ENCODE data around the gene SMKR1.
A peak's percentile ranks its signal among the peaks of the same experiment; 100 is the strongest.
"Not testable (repeated sequence)": the region's sequence is repeated elsewhere in the genome, so short reads cannot be mapped to it uniquely, and the experiment has no call there.

Gene SMKR1
- 0 to 0.26 (median 0.07) reads per million in 18 experiments for total RNA-seq

DNA sequence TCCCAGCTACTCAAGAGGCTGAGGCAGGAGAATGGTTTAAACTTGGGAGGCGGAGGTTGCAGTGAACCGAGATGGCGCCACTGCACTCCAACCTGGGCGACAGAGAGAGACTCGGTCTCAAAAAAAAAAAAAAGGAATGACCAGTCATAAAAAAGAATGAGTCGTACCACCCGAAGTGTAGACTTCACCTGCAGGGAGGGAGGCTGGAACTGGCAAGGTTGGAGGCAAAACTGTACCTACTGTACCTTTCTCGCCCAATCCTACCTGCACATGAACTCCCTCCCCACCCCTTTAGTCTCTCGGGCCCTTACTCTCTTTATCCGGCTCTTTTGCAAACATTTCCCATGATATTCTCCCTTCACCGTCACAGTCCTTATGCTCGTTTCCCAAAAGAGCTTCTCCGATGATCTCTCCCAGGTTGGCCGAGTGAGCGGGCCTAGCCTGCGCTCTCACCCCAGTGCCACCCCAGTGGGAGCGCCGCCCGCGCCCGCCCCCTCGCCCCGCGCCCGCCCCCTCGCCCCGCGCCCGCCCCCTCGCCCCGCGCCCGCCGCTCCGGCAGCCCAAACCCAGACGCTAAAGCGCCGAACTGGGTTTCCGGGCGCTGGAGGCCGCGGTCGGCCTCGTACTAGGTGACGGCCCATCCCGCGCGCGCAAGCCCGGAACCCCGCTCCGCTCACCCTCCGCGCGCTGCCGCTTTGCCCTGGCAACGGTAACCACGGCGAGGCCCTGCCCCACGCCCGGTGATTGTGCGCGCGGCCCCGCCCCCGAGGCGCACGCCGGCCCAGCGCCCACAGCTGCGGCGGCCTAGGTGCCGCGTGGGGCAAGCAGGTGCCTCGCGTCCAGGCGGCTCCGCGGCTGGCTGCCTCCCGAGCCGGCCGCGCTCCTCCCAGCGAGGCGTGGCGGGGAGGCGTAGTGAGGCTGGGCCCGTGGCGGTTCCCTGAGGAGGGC is at the start of gene SMKR1:
TSS of gene SMKR1 (plus strand) at position 772 of the 948 bp plus-strand sequence. CDS start 294 bp downstream, outside the sequence.
- peak; percentile 57 to 72 for DNase-seq

- DNase-seq, result no peak
These were observed 49.6 kb upstream of the SMKR1 start for GRCh38 chr7:129452589-129453231.

GRCh38 chr7:129453510-129454248 is 48.7 kb upstream of the SMKR1 start:
- DNase-seq, result no peak

DNA sequence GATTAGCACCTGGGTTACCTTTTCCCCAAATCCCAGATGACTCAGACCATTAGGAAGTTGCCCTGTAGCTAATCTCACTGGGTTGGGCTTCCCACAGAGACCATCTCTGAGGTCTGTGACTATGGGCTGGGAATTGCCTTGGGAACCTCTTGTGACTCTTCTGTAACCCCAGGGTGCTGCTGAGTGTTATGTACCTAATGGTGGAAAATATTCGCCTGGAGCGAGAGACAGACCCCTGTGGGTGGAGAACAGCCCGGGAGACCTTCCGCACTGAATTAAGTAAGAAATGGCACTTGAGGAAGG is 48.1 kb upstream of the SMKR1 start:
- DNase-seq, result no peak

- DNase-seq, result no peak
These were observed 45.9 kb upstream of the SMKR1 start for GRCh38 chr7:129456421-129456820.

GRCh38 chr7:129457101-129457500 is 45.2 kb upstream of the SMKR1 start:
- DNase-seq, result no peak

DNA sequence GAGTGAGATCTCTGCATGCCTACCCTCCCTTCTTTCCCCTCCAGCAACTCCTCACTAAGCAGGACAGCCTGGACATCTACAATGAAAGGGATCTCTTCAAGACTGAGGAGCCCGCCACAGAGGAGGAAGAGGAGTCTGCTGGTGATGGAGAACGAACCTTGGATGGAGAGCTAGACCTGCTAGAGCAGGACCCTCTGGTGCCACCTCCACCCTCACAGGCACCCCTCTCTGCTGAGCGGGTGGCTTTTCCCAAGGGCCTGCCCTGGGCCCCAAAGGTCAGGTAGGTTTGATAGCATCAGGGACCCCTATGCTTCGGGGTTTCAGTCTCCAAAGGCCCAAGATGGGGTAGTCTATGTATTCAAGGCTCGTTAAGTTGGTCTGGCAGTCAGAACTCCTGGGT is 44.2 kb upstream of the SMKR1 start:
- no peak for DNase-seq

- DNase-seq, result no peak
These were observed 40.5 kb upstream of the SMKR1 start for GRCh38 chr7:129461809-129462208.

GRCh38 chr7:129462420-129462819 is 39.9 kb upstream of the SMKR1 start:
- DNase-seq, result peak; percentile 66 to 84

DNA sequence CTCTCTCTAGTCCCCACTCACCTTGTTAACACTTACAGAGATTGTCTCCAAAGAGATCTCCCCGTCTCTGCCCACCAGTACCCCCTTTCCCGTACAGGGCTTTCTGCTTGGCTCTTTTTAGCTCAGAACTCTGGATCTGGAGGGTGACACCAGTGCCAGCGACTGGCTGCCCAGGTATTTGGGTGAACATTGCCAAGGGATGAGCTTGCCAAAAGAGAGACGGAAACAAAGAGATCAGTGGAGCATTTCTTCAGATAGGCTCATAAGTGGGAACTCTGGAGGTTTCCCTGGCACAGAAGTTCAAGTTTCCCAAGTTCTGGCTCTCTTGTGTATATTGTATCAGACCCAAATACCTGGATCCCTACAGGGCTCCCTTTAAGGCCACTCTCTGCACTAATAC is 38.1 kb upstream of the SMKR1 start:
- DNase-seq, result no peak

DNA sequence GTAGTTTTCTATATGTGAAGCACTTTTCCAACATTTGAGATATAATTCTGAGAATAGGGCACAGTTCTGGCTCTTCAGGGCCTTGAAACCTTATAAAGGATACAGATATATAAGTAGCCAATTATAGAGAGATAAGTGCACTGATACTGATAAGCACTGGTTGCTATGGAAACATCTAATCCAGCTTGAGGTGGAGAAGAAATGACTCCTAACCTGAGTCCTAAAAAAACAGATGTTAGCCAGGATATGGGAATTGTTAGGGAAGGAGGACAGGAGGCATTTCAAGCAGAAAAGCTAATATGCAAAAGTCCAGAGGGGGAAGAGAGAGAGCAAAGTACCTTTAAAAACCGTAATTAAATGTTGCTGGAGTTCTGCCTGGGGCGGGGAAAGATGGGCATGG is 37.3 kb upstream of the SMKR1 start:
- DNase-seq, result no peak

- no peak for DNase-seq
These were observed 35.5 kb upstream of the SMKR1 start for GRCh38 chr7:129466796-129467195.

- no peak for DNase-seq
These were observed 34.2 kb upstream of the SMKR1 start for GRCh38 chr7:129468087-129468486.

- DNase-seq, result no peak
These were observed 33.8 kb upstream of the SMKR1 start for GRCh38 chr7:129468547-129468946.

GRCh38 chr7:129469930-129470329 is 32.4 kb upstream of the SMKR1 start:
- DNase-seq, result no peak

DNA sequence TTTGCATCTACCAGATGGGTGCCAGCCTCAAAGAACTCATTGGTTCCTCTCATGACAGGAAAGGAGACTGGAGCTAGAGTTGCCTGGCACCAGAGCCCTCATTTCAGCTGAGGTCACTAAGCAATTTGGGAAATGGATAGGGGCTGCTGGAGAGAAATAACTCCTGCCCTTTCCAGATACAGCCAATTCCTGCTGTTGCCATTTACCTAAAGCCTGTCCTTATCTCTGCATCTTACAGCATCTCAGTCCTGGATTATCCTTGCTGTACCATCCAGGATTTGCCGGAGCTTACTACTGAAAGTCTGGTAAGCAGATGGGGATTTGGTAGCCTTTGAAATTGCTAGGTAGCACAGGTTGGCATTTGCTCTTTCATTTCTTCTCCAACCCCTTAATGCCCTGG is 31.9 kb upstream of the SMKR1 start:
- no peak for DNase-seq

- no peak for DNase-seq
These were observed 30.9 kb upstream of the SMKR1 start for GRCh38 chr7:129471402-129471827.

DNA sequence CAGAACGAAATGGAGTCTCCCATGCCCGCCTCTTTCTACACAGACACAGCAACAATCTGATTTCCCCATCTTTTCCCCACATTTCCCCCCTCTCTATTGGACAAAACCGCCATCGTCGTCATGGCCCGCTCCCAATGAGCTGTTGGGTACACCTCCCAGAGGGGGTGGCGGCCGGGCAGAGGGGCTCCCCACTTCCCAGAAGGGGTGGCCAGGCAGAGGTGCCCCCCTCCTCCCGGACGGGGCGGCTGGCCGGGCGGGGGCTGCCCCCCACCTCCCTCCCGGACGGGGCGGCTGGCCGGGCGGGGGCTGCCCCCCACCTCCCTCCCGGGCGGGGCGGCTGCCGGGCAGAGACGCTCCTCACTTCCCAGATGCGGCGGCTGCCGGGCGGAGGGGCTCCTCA is 26.4 kb upstream of the SMKR1 start:
- not testable (repeated sequence) for DNase-seq

GRCh38 chr7:129476398-129476797 is 25.9 kb upstream of the SMKR1 start:
- DNase-seq, result not testable (repeated sequence)

DNA sequence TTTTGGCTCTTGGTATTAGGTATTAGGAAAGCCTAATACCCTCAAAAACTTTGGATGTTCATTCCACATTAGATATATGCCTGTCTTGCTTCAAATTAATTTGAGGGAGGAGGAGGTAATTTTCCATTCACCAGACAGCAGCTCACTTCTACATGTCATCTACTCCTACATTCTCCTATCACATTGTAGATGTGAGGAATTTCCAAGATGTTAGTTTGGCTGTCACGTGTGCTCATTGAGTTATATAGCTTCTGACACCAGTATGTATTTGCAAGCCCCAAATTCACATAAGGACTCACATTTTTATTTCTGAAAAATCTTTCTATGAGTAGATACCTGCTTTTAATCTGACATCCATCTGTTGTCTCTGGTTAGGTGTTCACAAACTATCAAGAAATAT is 22.5 kb upstream of the SMKR1 start:
- DNase-seq, result no peak

DNA sequence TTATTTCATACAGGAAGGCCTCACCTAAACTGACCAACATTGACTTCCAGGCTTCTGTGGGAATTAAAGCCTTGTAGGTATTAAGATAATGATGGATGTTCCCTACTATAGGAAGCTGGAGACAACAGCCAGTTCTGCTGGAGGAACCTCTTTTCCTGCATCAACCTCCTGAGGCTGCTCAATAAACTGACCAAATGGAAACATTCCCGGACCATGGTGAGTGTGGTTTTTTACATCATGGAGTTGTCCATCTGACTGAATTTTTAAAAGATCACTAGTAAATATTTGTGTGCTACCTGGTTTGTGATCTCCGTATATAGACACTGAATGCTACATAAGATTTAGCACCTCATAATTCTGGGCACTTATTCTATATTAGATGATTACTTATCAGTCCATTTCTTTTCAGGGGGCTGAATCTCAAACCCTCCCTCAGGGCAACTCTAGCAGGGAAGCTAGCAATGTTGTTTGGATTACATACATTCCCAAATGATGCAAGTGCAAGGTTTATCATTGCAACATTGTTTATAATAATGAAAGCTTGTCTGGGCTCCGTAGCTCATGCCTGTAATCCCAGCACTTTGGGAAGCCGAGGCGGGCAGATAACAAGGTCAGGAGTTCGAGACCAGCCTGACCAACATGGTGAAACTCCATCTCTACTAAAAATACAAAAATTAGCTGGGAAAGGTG is 21.5 kb upstream of the SMKR1 start:
- no peak for DNase-seq

DNA sequence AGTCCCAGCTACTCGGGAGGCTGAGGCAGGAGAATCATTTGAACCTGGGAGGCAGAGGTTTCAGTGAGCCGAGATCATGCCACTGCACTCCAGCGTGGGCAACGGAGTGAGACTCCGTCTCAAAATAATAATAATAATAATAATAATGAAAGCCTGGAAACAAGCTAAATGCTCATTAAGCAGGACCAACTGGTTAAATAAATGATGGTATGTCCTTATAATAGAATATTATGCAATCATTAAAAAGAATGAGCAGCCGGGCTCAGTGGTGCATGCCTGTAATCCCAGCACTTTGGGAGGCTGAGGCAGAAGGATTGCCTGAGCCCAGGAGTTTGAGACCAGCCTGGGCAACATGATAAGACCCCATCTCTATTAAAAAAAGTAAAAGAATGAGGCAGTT is 21.0 kb upstream of the SMKR1 start:
- not testable (repeated sequence) for DNase-seq

GRCh38 chr7:129482781-129483180 is 19.6 kb upstream of the SMKR1 start:
- DNase-seq, result no peak
